HepG2 (cell line): ENCODE data around the gene TAS2R30. TPM values are rescaled to one million over a fixed set of nuclear protein-coding genes. Genes with fewer than 3 reads are reported as not detected.

ENCODE experiments used
- CBX2 ChIP-seq, 2 experiments: fragments of 200-600 bp in 1 of 2; sonication (generic); formaldehyde crosslinking in 1 of 2; IDR thresholded peaks; 2 replicates each; pipeline versions ENCODE4 v1.7.0 to v1.8.1; 2018 to 2022; ENCODE audit warnings: low read depth in 2 of 2, low read length in 1 of 2, mild to moderate bottlenecking in 1 of 2, missing genetic modification reagents in 1 of 2
- TBL1XR1 ChIP-seq: fragments of 150-350 bp; IDR thresholded peaks from 2 replicates; pipeline ENCODE4 v1.6.1; 2014; ENCODE audit warnings: borderline replicate concordance, low read length; ENCODE audit not compliant: partially characterized antibody
- ZNF615 ChIP-seq: sonication (generic); formaldehyde crosslinking; IDR thresholded peaks from 2 replicates; pipeline ENCODE4 v1.5.0; 2020; ENCODE audit warnings: mild to moderate bottlenecking, missing genetic modification reagents, borderline replicate concordance
- polyA plus RNA-seq, 8 experiments: library from polyadenylated mRNA; depleted of rRNA in 3 of 8; stranded (reverse) in 7 of 8; unstranded in 1 of 8; fragments of >200 nt; fragmentation: Illumina TruSeq in 4 of 8; extraction: Trizol in 4 of 8; gene quantifications; 2 replicates each; pipeline versions ENCODE4 v1.2.1 to v1.2.3, GENCODE V29; 2011 to 2016; ENCODE audit warnings: low read depth in 4 of 8, missing spikeins in 1 of 8, mixed read lengths in 1 of 8; ENCODE audit not compliant: insufficient read depth in 1 of 8
- small RNA-seq, 3 experiments: library from RNA; depleted of rRNA; stranded (forward); fragments of <200 nt; gene quantifications; one replicate each; pipeline ENCODE3, GENCODE V24; 2012; ENCODE audit warnings: low read depth in 2 of 3, low replicate concordance in 1 of 3; ENCODE audit not compliant: insufficient read length in 3 of 3, insufficient read depth in 2 of 3
- total RNA-seq, 5 experiments: library from RNA; depleted of rRNA; stranded (reverse); fragments of >200 nt; fragmentation: Illumina TruSeq; extraction: Trizol; gene quantifications; 2 replicates each; pipeline ENCODE4 v1.2.3, GENCODE V29; 2016; ENCODE audit warnings: low read depth in 1 of 5
- TF ChIP-seq, protein P1 (sequence below): sonication (generic); formaldehyde crosslinking; IDR thresholded peaks from 2 replicates; pipeline ENCODE4 v1.4.0; 2020; ENCODE audit warnings: mild to moderate bottlenecking, missing genetic modification reagents

TAS2R30 gene
- total and polyA plus RNA-seq, 2 of the 13 experiments (the other 11 are each of a cell fraction or from before 2014, with no cell fraction given): 0.42 to 5.2 TPM

DNA sequence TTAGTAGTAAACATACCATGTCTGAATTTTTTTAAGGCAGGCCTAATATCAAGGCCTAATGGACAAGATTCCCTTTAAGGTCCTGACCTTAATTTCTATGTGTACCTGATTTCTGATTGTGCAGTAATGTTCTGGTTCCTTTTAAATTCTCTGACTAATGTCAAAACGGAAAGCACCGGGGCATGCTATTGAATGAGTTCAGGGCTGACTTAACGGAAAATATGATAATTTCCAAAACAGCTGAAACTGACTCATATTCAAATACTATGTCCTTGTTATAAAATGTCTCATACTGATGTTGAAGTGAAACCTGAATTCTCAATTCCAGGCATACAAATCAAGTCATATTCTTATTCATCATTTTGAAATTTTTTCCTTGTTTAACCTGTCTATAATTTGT, 49.0 kb downstream of the TAS2R30 start (continued):
- TF ChIP-seq ZNF615 (CRISPR knock-in tag): no peak
- no peak for TF ChIP-seq CBX2 (IDR thresholded peaks at IDR 0.05; ENCODE audit: low read depth, low read length)
- no peak for TF ChIP-seq CBX2 (CRISPR knock-in tag; IDR thresholded peaks at IDR 0.05; ENCODE audit: low read depth)
- TF ChIP-seq TBL1XR1: no peak
- TF ChIP-seq, protein P1, sequence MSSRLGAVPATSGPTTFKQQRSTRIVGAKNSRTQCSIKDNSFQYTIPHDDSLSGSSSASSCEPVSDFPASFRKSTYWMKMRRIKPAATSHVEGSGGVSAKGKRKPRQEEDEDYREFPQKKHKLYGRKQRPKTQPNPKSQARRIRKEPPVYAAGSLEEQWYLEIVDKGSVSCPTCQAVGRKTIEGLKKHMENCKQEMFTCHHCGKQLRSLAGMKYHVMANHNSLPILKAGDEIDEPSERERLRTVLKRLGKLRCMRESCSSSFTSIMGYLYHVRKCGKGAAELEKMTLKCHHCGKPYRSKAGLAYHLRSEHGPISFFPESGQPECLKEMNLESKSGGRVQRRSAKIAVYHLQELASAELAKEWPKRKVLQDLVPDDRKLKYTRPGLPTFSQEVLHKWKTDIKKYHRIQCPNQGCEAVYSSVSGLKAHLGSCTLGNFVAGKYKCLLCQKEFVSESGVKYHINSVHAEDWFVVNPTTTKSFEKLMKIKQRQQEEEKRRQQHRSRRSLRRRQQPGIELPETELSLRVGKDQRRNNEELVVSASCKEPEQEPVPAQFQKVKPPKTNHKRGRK (CRISPR knock-in tag): no peak

Small RNA genes within 50 kb of the gene (small RNA-seq; reads per million reads assigned to genes)
- 0 reads per million in 3 experiments for gene AC018630.1

Other genes starting within 250 kb of the TAS2R30 start
- 0.46 and 1.3 TPM in 2 replicates for gene TAS2R13, start 225.1 kb downstream of the TAS2R30 start, total RNA-seq (2016; rRNA removed; fragmentation: Illumina TruSeq; extraction: Trizol)
- 0.27 and 0.33 TPM in 2 replicates for gene TAS2R13, start 225.1 kb downstream of the TAS2R30 start, polyA plus RNA-seq (2011; rRNA removed)
- gene PRH2, start 205.4 kb downstream of the TAS2R30 start, total RNA-seq (2016; rRNA removed; fragmentation: Illumina TruSeq; extraction: Trizol): 0.24 TPM in 1 of 2 replicates, not detected in the other
- gene PRH2, start 205.4 kb downstream of the TAS2R30 start, polyA plus RNA-seq (2011; rRNA removed): 0.48 and 1.3 TPM in 2 replicates
- 0.32 and 2.3 TPM in 2 replicates for gene TAS2R14, start 195.4 kb downstream of the TAS2R30 start, total RNA-seq (2016; rRNA removed; fragmentation: Illumina TruSeq; extraction: Trizol)
- 0.86 and 1.1 TPM in 2 replicates for gene TAS2R14, start 195.4 kb downstream of the TAS2R30 start, polyA plus RNA-seq (2011; rRNA removed)
- 0.28 and 2.2 TPM in 2 replicates for gene TAS2R50, start 147.7 kb downstream of the TAS2R30 start, total RNA-seq (2016; rRNA removed; fragmentation: Illumina TruSeq; extraction: Trizol)
- 0.17 and 0.46 TPM in 2 replicates for gene TAS2R50, start 147.7 kb downstream of the TAS2R30 start, polyA plus RNA-seq (2011; rRNA removed)
- gene TAS2R20, start 136.3 kb downstream of the TAS2R30 start, total RNA-seq (2016; rRNA removed; fragmentation: Illumina TruSeq; extraction: Trizol): 0.48 and 2.9 TPM in 2 replicates
- gene TAS2R20, start 136.3 kb downstream of the TAS2R30 start, polyA plus RNA-seq (2011; rRNA removed): 0.54 and 0.57 TPM in 2 replicates
- gene TAS2R19, start 112.0 kb downstream of the TAS2R30 start, total RNA-seq (2016; rRNA removed; fragmentation: Illumina TruSeq; extraction: Trizol): 0.88 and 5.3 TPM in 2 replicates
- gene TAS2R19, start 112.0 kb downstream of the TAS2R30 start, polyA plus RNA-seq (2011; rRNA removed): 0.30 and 0.62 TPM in 2 replicates
- gene TAS2R31, start 103.2 kb downstream of the TAS2R30 start, total RNA-seq (2016; rRNA removed; fragmentation: Illumina TruSeq; extraction: Trizol): 1.0 and 6.5 TPM in 2 replicates
- gene TAS2R31, start 103.2 kb downstream of the TAS2R30 start, polyA plus RNA-seq (2011; rRNA removed): 0.60 and 0.96 TPM in 2 replicates
- gene TAS2R46, start 72.3 kb downstream of the TAS2R30 start, total RNA-seq (2016; rRNA removed; fragmentation: Illumina TruSeq; extraction: Trizol): 0.22 and 3.5 TPM in 2 replicates
- gene TAS2R46, start 72.3 kb downstream of the TAS2R30 start, polyA plus RNA-seq (2011; rRNA removed): 0.16 and 0.22 TPM in 2 replicates
- gene TAS2R43, start 42.3 kb downstream of the TAS2R30 start, total RNA-seq (2016; rRNA removed; fragmentation: Illumina TruSeq; extraction: Trizol): 1.7 TPM in 1 of 2 replicates, not detected in the other
- gene TAS2R43, start 42.3 kb downstream of the TAS2R30 start, polyA plus RNA-seq (2011; rRNA removed): 0.15 TPM in 1 of 2 replicates, not detected in the other
- gene SMIM10L1, start 36.5 kb upstream of the TAS2R30 start, total RNA-seq (2016; rRNA removed; fragmentation: Illumina TruSeq; extraction: Trizol): 11.8 and 12.5 TPM in 2 replicates
- 3.7 and 4.2 TPM in 2 replicates for gene SMIM10L1, start 36.5 kb upstream of the TAS2R30 start, polyA plus RNA-seq (2011; rRNA removed)
- gene TAS2R42, start 52.3 kb upstream of the TAS2R30 start, total RNA-seq (2016; rRNA removed; fragmentation: Illumina TruSeq; extraction: Trizol): not detected in 2 replicates
- not detected in 2 replicates for gene TAS2R42, start 52.3 kb upstream of the TAS2R30 start, polyA plus RNA-seq (2011; rRNA removed)
- gene PRB3, start 135.1 kb upstream of the TAS2R30 start, total RNA-seq (2016; rRNA removed; fragmentation: Illumina TruSeq; extraction: Trizol): not detected in 2 replicates
- not detected in 2 replicates for gene PRB3, start 135.1 kb upstream of the TAS2R30 start, polyA plus RNA-seq (2011; rRNA removed)
- gene PRB4, start 175.8 kb upstream of the TAS2R30 start, total RNA-seq (2016; rRNA removed; fragmentation: Illumina TruSeq; extraction: Trizol): not detected in 2 replicates
- not detected in 2 replicates for gene PRB4, start 175.8 kb upstream of the TAS2R30 start, polyA plus RNA-seq (2011; rRNA removed)